Vagina (tissue), 2 donors: ENCODE results near the gene SLC25A12. TPM values are rescaled to one million over a fixed set of nuclear protein-coding genes. Genes with fewer than 3 reads are reported as not detected.

Source experiments
- DNase-seq, 2 donors: peaks; one replicate each; pipeline ENCODE4 v3.0.0-alpha.2; 2017; ENCODE audit errors: extremely low spot score in 2 of 2
- H3K27ac ChIP-seq: fragments of 200-600 bp; sonication (generic); one replicate; pipeline ENCODE4 v1.5.1; 2019
- H3K27me3 ChIP-seq: fragments of 200-600 bp; sonication (generic); one replicate; pipeline ENCODE4 v1.5.1; 2019
- H3K36me3 ChIP-seq, 2 donors: fragments of 200-600 bp; sonication (generic); one replicate each; pipeline ENCODE4 v1.5.1; 2017 to 2019
- H3K4me1 ChIP-seq: fragments of 200-600 bp; sonication (generic); one replicate; pipeline ENCODE4 v1.5.1; 2019
- H3K4me3 ChIP-seq, 2 donors: fragments of 200-600 bp; sonication (generic); 1 replicate in 1 of 2; 2 replicates in 1 of 2; pipeline ENCODE4 v1.5.1; 2016 to 2019
- H3K9me3 ChIP-seq: fragments of 200-600 bp; sonication (generic); one replicate; pipeline ENCODE4 v1.5.1; 2019
- CTCF ChIP-seq, 3 experiments: fragments of 450-650 bp in 2 of 3; fragments of 200-600 bp in 1 of 3; sonication (generic) in 1 of 3; IDR thresholded peaks; one replicate each; pipeline ENCODE4 v1.5.1; 2017 to 2019; ENCODE audit warnings: antibody characterized with exemption in 3 of 3, mild to moderate bottlenecking in 2 of 3, moderate library complexity in 2 of 3
- POLR2A ChIP-seq, 2 donors: fragments of 450-650 bp; IDR thresholded peaks; one replicate each; pipeline ENCODE4 v1.6.1; 2017; ENCODE audit warnings: antibody characterized with exemption in 2 of 2, mild to moderate bottlenecking in 2 of 2, moderate library complexity in 2 of 2
- POLR2AphosphoS5 ChIP-seq, 2 donors: sonication (generic); formaldehyde crosslinking; IDR thresholded peaks; one replicate each; pipeline ENCODE4 v1.9.0; 2017; ENCODE audit warnings: antibody characterized with exemption in 2 of 2, mild to moderate bottlenecking in 2 of 2, low read depth in 1 of 2; ENCODE audit not compliant: insufficient read depth in 1 of 2
- intact Hi-C: fragments of 100-400 bp; cut with DNase I; formaldehyde crosslinking; loops from one replicate; pipeline ENCODE4 v1.15.1; 2023
- total RNA-seq: library from RNA; depleted of rRNA; stranded (reverse); fragments of >200 nt; gene quantifications from one replicate; pipeline ENCODE4 v1.2.3, GENCODE V29; 2016

SLC25A12 gene
- total RNA-seq, 1 donor from 2014 or later = 26.0 TPM

DNA sequence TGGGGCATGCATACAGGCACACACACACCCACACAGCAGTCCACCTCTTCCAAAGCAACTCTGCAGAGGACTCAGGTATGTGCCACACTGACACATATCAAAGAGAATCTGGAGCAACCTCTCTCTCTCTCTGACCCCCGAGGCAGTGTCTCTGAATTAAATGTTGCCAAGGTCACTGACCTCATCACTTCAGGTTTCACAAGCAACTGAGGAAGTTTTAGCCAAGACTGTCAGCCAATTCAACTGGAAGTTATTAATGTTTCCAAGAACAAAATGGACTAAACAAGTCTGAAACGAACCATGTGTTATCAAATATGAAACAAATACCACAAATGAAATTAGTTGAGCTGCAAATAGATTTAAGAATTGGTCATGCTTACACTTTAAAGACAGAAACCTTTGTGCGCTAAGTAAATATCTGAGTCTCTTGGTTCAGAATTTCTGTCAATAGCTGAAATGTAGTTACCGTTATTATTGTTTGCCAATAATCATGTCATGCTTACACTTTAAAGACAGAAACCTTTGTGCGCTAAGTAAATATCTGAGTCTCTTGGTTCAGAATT is 86.1 kb downstream of the SLC25A12 start:
- intact Hi-C loops = no loop called here
- Histone ChIP-seq H3K27me3 (no peaks in the 10 kb centered on the region), H3K4me3 (no peak overlapping the region), H3K9me3 (no peaks in the 10 kb centered on the region), H3K36me3 (peaks cover 0 to 27% of the 10 kb centered on the region in 2 donors), H3K27ac (no peak overlapping the region), H3K4me1 (no peaks in the 10 kb centered on the region)
- TF ChIP-seq POLR2AphosphoS5 (IDR thresholded peaks at IDR 0.05; ENCODE audit: insufficient read depth in 1 of 2, low read depth in 1 of 2) (no peak), POLR2A (IDR thresholded peaks at IDR 0.05) (no peak), CTCF (IDR thresholded peaks at IDR 0.05) (no peak)
- DNase-seq = no peak

DNA sequence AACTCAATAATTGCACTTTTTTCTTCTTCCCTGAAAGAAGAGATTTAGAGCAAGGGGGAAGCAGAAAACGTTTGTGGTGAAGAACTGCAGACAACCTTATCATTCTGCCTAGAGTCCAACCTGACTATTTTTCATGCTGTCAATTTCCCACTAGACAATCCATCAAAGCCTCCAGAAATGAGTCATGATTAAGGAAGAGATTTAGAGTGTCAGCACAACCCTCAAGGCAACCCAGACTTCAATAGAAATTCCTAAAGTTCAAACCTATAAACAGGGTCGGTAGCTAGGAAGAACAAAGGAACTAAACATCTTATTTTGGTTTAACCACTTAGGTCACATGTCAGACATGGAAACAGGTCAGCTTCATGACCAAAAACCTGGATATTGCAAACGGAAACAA is 86.9 kb downstream of the SLC25A12 start:
- intact Hi-C loops = no loop called here
- H3K9me3 ChIP-seq = no peaks in the 10 kb centered on the region
- TF ChIP-seq POLR2A (IDR thresholded peaks at IDR 0.05) (no peak), CTCF (IDR thresholded peaks at IDR 0.05) (no peak), POLR2AphosphoS5 (IDR thresholded peaks at IDR 0.05; ENCODE audit: insufficient read depth in 1 of 2, low read depth in 1 of 2) (no peak)
- H3K27me3 ChIP-seq = no peaks in the 10 kb centered on the region
- no peak overlapping the region for H3K27ac ChIP-seq
- DNase-seq = no peak
- H3K36me3 ChIP-seq = peaks cover 0 to 27% of the 10 kb centered on the region in 2 donors
- no peak overlapping the region for H3K4me3 ChIP-seq
- H3K4me1 ChIP-seq = no peaks in the 10 kb centered on the region

DNA sequence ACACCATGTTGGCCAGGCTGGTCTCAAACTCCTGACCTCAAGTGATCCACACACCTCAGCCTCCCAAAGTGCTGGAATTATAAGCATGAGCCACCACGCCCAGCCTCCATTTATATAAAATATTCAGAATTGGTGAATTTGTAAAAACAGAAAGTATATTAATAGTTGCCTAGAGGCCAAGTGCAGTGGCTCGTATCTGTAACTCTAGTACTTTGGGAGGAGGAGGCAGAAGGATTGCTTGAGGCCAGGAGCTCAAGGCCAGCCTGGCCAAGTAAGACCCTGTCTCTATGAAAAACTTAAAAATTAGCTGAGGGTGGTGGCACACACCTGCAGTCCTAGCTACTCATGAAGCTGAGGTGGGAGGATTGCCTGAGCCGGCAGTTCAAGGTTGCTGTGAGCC is 89.6 kb downstream of the SLC25A12 start:
- intact Hi-C loops = no loop called here
- TF ChIP-seq CTCF (IDR thresholded peaks at IDR 0.05) (no peak), POLR2A (IDR thresholded peaks at IDR 0.05) (no peak), POLR2AphosphoS5 (IDR thresholded peaks at IDR 0.05; ENCODE audit: insufficient read depth in 1 of 2, low read depth in 1 of 2) (no peak)

GRCh38 chr2:171803757-171804156 is 90.3 kb downstream of the SLC25A12 start:
- TF ChIP-seq CTCF (IDR thresholded peaks at IDR 0.05) = no peak
- no peak for TF ChIP-seq POLR2AphosphoS5 (IDR thresholded peaks at IDR 0.05; ENCODE audit: insufficient read depth in 1 of 2, low read depth in 1 of 2)
- TF ChIP-seq POLR2A (IDR thresholded peaks at IDR 0.05) = no peak
- intact Hi-C loops = no loop called here
- Histone ChIP-seq H3K4me1 (no peaks in the 10 kb centered on the region), H3K36me3 (peaks cover 0 to 21% of the 10 kb centered on the region in 2 donors), H3K4me3 (no peak overlapping the region), H3K27me3 (no peaks in the 10 kb centered on the region), H3K27ac (no peak overlapping the region), H3K9me3 (no peaks in the 10 kb centered on the region)
- no peak for DNase-seq

More for the DNA sequence above, 89.6 kb downstream of the SLC25A12 start:
- Histone ChIP-seq H3K4me1 (no peaks in the 10 kb centered on the region), H3K36me3 (peaks cover 0 to 25% of the 10 kb centered on the region in 2 donors), H3K4me3 (no peak overlapping the region), H3K9me3 (no peaks in the 10 kb centered on the region), H3K27ac (no peak overlapping the region), H3K27me3 (no peaks in the 10 kb centered on the region)
- DNase-seq = no peak

DNA sequence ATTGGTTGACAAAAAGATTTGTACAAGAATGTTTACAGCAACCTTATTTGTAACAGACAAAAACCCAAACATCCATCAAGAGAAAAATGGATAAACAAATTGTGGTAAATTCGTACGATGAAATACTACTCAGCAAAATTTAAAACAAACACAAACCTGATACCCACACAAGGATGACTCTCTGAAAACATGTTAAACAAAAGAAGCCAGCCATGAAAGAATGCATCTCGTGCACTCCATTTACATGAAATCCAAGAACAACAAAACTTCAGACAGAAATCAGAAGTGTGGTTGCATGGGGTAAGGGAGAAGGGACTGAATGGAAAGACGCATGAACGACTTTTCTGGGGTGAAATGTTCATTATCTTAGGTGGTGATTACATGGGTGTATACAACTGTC is 93.4 kb downstream of the SLC25A12 start:
- Histone ChIP-seq H3K27ac (no peak overlapping the region), H3K27me3 (no peaks in the 10 kb centered on the region), H3K9me3 (no peaks in the 10 kb centered on the region), H3K36me3 (peaks cover 0 to 10% of the 10 kb centered on the region in 2 donors), H3K4me3 (no peak overlapping the region), H3K4me1 (no peaks in the 10 kb centered on the region)
- no peak for DNase-seq
- no peak for TF ChIP-seq POLR2AphosphoS5 (IDR thresholded peaks at IDR 0.05; ENCODE audit: insufficient read depth in 1 of 2, low read depth in 1 of 2)
- no peak for TF ChIP-seq CTCF (IDR thresholded peaks at IDR 0.05)
- TF ChIP-seq POLR2A (IDR thresholded peaks at IDR 0.05) = no peak
- intact Hi-C loops = no loop called here
